Stomach smooth muscle (tissue), 2 donors: ENCODE results near the gene C1orf198.

ENCODE experiments used
- H3K27ac ChIP-seq: one replicate; pipeline ENCODE4 v1.7.0; 2013; ENCODE audit warnings: mild to moderate bottlenecking, low read length, inconsistent platforms
- H3K27me3 ChIP-seq, 2 donors: one replicate each; pipeline ENCODE4 v1.7.0; 2013; ENCODE audit warnings: low read length in 2 of 2; ENCODE audit not compliant: insufficient read depth in 2 of 2, control insufficient read depth in 1 of 2
- H3K36me3 ChIP-seq, 2 donors: one replicate each; pipeline ENCODE4 v1.7.0; 2013; ENCODE audit warnings: low read length in 2 of 2; ENCODE audit not compliant: control insufficient read depth in 2 of 2, insufficient read depth in 2 of 2
- H3K4me1 ChIP-seq: one replicate; pipeline ENCODE4 v1.7.0; 2013; ENCODE audit warnings: low read length; ENCODE audit not compliant: control insufficient read depth, insufficient read depth
- H3K4me3 ChIP-seq, 2 donors: one replicate each; pipeline ENCODE4 v1.7.0; 2013; ENCODE audit warnings: low read length in 2 of 2
- H3K9ac ChIP-seq, 2 donors: one replicate each; pipeline ENCODE4 v1.7.0; 2013; ENCODE audit warnings: low read length in 2 of 2, mild to moderate bottlenecking in 1 of 2
- H3K9me3 ChIP-seq, 2 donors: one replicate each; pipeline ENCODE4 v1.7.0; 2013; ENCODE audit warnings: low read length in 2 of 2; ENCODE audit not compliant: control insufficient read depth in 2 of 2
- donor health status: healthy.
- donor health status: Pancreatic carcinoma.

Gene C1orf198

GRCh38 chr1:230812568-230812967, 55.8 kb downstream of the C1orf198 start:
- Histone ChIP-seq H3K27ac (no peak overlapping the region), H3K9me3 (peaks cover 0 to 5% of the 10 kb centered on the region in 2 donors), H3K4me1 (peaks cover 8% of the 10 kb centered on the region), H3K36me3 (no peaks in the 10 kb centered on the region), H3K4me3 (no peak overlapping the region), H3K27me3 (no peaks in the 10 kb centered on the region), H3K9ac (no peak overlapping the region)

GRCh38 chr1:230809256-230809990, 58.9 kb downstream of the C1orf198 start:
- Histone ChIP-seq H3K4me1 (peaks cover 17% of the 10 kb centered on the region), H3K27me3 (no peaks in the 10 kb centered on the region), H3K27ac (peak overlapping the region; percentile 7), H3K9me3 (peaks cover 0 to 5% of the 10 kb centered on the region in 2 donors), H3K4me3 (no peak overlapping the region), H3K9ac (no peak overlapping the region), H3K36me3 (no peaks in the 10 kb centered on the region)

GRCh38 chr1:230808281-230808872, 59.9 kb downstream of the C1orf198 start:
- Histone ChIP-seq H3K27me3 (no peaks in the 10 kb centered on the region), H3K9ac (no peak overlapping the region), H3K36me3 (no peaks in the 10 kb centered on the region), H3K4me1 (peaks cover 17% of the 10 kb centered on the region), H3K9me3 (peaks cover 0 to 5% of the 10 kb centered on the region in 2 donors), H3K4me3 (peak overlapping the region in 1 of 2 donors; percentile 10), H3K27ac (no peak overlapping the region)

- H3K9me3 ChIP-seq, result peaks cover 0 to 2% of the 10 kb centered on the region in 2 donors
- H3K27ac ChIP-seq, result peak overlapping the region; percentile 62
- H3K9ac ChIP-seq, result no peak overlapping the region
- H3K36me3 ChIP-seq, result no peaks in the 10 kb centered on the region
- peaks cover 17% of the 10 kb centered on the region for H3K4me1 ChIP-seq
- peak overlapping the region in 1 of 2 donors; percentile 10 for H3K4me3 ChIP-seq
- H3K27me3 ChIP-seq, result no peaks in the 10 kb centered on the region
Measured at GRCh38 chr1:230807561-230808280, 60.6 kb downstream of the C1orf198 start.

GRCh38 chr1:230807029-230807428, 61.3 kb downstream of the C1orf198 start:
- H3K27me3 ChIP-seq, result no peaks in the 10 kb centered on the region
- H3K9me3 ChIP-seq, result no peaks in the 10 kb centered on the region
- peaks cover 17% of the 10 kb centered on the region for H3K4me1 ChIP-seq
- H3K4me3 ChIP-seq, result no peak overlapping the region
- peak overlapping the region; percentile 62 for H3K27ac ChIP-seq
- no peak overlapping the region for H3K9ac ChIP-seq
- no peaks in the 10 kb centered on the region for H3K36me3 ChIP-seq

GRCh38 chr1:230806552-230806951, 61.8 kb downstream of the C1orf198 start:
- H3K9me3 ChIP-seq, result no peaks in the 10 kb centered on the region
- H3K27ac ChIP-seq, result no peak overlapping the region
- no peaks in the 10 kb centered on the region for H3K27me3 ChIP-seq
- H3K9ac ChIP-seq, result no peak overlapping the region
- H3K4me1 ChIP-seq, result peaks cover 17% of the 10 kb centered on the region
- H3K4me3 ChIP-seq, result no peak overlapping the region
- H3K36me3 ChIP-seq, result no peaks in the 10 kb centered on the region

- Histone ChIP-seq H3K36me3 (no peaks in the 10 kb centered on the region), H3K4me1 (peaks cover 14% of the 10 kb centered on the region), H3K9ac (no peak overlapping the region), H3K9me3 (no peaks in the 10 kb centered on the region), H3K4me3 (no peak overlapping the region), H3K27ac (no peak overlapping the region), H3K27me3 (no peaks in the 10 kb centered on the region)
Measured at GRCh38 chr1:230804396-230804795, 63.9 kb downstream of the C1orf198 start.

GRCh38 chr1:230800891-230801840, 67.2 kb downstream of the C1orf198 start:
- Histone ChIP-seq H3K4me3 (no peak overlapping the region), H3K27me3 (no peaks in the 10 kb centered on the region), H3K27ac (no peak overlapping the region), H3K9me3 (no peaks in the 10 kb centered on the region), H3K36me3 (no peaks in the 10 kb centered on the region), H3K9ac (no peak overlapping the region), H3K4me1 (peaks cover 3% of the 10 kb centered on the region)

- H3K27me3 ChIP-seq, result no peaks in the 10 kb centered on the region
- no peak overlapping the region for H3K9ac ChIP-seq
- H3K9me3 ChIP-seq, result no peaks in the 10 kb centered on the region
- no peak overlapping the region for H3K4me3 ChIP-seq
- peaks cover 3% of the 10 kb centered on the region for H3K4me1 ChIP-seq
- H3K27ac ChIP-seq, result no peak overlapping the region
- no peaks in the 10 kb centered on the region for H3K36me3 ChIP-seq
Measured at GRCh38 chr1:230798491-230798890, 69.8 kb downstream of the C1orf198 start.

GRCh38 chr1:230797942-230798365, 70.4 kb downstream of the C1orf198 start:
- Histone ChIP-seq H3K27ac (no peak overlapping the region), H3K27me3 (no peaks in the 10 kb centered on the region), H3K9me3 (no peaks in the 10 kb centered on the region), H3K4me1 (peaks cover 3% of the 10 kb centered on the region), H3K9ac (no peak overlapping the region), H3K4me3 (no peak overlapping the region), H3K36me3 (no peaks in the 10 kb centered on the region)
